Liver (tissue), 3 donors: Measurements from ENCODE around the gene PAPOLB.

ENCODE experiments used
- ATF3 ChIP-seq: IDR thresholded peaks from 2 replicates; pipeline ENCODE4 v1.6.1; 2016; ENCODE audit warnings: antibody characterized with exemption
- EGR1 ChIP-seq, 2 donors: IDR thresholded peaks; 2 replicates each; pipeline ENCODE4 v1.6.1; 2016 to 2018; ENCODE audit warnings: antibody characterized with exemption in 2 of 2, low read depth in 2 of 2
- GABPA ChIP-seq, 2 donors: IDR thresholded peaks in 1 of 2; conservative IDR thresholded peaks in 1 of 2; 2 replicates each; pipeline ENCODE4 v1.6.1; 2016; ENCODE audit warnings: antibody characterized with exemption in 2 of 2, mild to moderate bottlenecking in 1 of 2, moderate library complexity in 1 of 2
- REST ChIP-seq: IDR thresholded peaks from 2 replicates; pipeline ENCODE4 v1.6.1; 2016; ENCODE audit warnings: antibody characterized with exemption, mild to moderate bottlenecking
- RXRA ChIP-seq, 2 donors: IDR thresholded peaks; 2 replicates each; pipeline ENCODE4 v1.6.1; 2017 to 2018; ENCODE audit warnings: antibody characterized with exemption in 2 of 2, mild to moderate bottlenecking in 1 of 2
- TAF1 ChIP-seq: conservative IDR thresholded peaks from 2 replicates; pipeline ENCODE4 v1.6.1; 2016; ENCODE audit warnings: antibody characterized with exemption, mild to moderate bottlenecking
- TF ChIP-seq, protein P1 (sequence below): fragments of 150-350 bp; IDR thresholded peaks from 2 replicates; pipeline ENCODE4 v1.5.1; 2017; ENCODE audit warnings: improper control_type of control experiment, low read depth, low read length; ENCODE audit not compliant: missing input control
- donor health status: healthy.
- donor health status: healthy.

- no peak for TF ChIP-seq GABPA (IDR thresholded peaks at IDR 0.05 in 1 of 2, conservative IDR thresholded peaks at IDR 0.05 in 1 of 2)
- TF ChIP-seq REST = no peak
- TF ChIP-seq, protein P1, sequence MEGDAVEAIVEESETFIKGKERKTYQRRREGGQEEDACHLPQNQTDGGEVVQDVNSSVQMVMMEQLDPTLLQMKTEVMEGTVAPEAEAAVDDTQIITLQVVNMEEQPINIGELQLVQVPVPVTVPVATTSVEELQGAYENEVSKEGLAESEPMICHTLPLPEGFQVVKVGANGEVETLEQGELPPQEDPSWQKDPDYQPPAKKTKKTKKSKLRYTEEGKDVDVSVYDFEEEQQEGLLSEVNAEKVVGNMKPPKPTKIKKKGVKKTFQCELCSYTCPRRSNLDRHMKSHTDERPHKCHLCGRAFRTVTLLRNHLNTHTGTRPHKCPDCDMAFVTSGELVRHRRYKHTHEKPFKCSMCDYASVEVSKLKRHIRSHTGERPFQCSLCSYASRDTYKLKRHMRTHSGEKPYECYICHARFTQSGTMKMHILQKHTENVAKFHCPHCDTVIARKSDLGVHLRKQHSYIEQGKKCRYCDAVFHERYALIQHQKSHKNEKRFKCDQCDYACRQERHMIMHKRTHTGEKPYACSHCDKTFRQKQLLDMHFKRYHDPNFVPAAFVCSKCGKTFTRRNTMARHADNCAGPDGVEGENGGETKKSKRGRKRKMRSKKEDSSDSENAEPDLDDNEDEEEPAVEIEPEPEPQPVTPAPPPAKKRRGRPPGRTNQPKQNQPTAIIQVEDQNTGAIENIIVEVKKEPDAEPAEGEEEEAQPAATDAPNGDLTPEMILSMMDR = no peak
- TF ChIP-seq RXRA (IDR thresholded peaks at IDR 0.05) = no peak
- TF ChIP-seq TAF1 = no peak
- no peak for TF ChIP-seq ATF3
- no peak for TF ChIP-seq EGR1 (IDR thresholded peaks at IDR 0.05; ENCODE audit: low read depth in 2 of 2)
These were observed 39.2 kb downstream of the PAPOLB start for GRCh38 chr7:4822677-4823076.
